Choroid plexus epithelial cell (primary cell): ENCODE results near the gene ZNF330.

Source experiments
- DNase-seq: peaks from one replicate; pipeline ENCODE4 v3.0.0-alpha.2; 2010; ENCODE audit warnings: low read depth
- H3K4me3 ChIP-seq: 2 replicates; pipeline ENCODE4 v1.5.1; 2011; ENCODE audit warnings: low read depth, mild to moderate bottlenecking, control low read depth, low read length, moderate library complexity
- TF ChIP-seq, protein P1 (sequence below): conservative IDR thresholded peaks from 2 replicates; pipeline ENCODE4 v1.5.1; 2011; ENCODE audit warnings: low read depth, mild to moderate bottlenecking, control low read depth, inconsistent platforms, low read length, moderate library complexity

ZNF330 gene

DNA sequence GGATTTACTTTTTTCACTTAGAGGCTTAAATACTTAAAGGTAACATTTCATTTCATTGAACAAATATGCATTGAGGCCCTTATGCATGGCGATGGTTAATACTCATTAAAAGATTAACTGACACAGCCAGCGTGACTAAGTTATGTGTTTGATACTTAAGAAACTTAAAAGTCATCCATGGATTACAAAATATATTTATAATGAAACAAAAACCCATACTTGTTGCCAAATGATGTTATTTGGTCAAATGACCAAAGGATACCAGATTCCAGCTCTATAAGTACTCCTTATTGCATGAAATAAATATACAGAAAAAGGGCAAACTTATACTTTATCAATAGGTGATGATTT is 26.7 kb downstream of the ZNF330 start:
- TF ChIP-seq, protein P1, sequence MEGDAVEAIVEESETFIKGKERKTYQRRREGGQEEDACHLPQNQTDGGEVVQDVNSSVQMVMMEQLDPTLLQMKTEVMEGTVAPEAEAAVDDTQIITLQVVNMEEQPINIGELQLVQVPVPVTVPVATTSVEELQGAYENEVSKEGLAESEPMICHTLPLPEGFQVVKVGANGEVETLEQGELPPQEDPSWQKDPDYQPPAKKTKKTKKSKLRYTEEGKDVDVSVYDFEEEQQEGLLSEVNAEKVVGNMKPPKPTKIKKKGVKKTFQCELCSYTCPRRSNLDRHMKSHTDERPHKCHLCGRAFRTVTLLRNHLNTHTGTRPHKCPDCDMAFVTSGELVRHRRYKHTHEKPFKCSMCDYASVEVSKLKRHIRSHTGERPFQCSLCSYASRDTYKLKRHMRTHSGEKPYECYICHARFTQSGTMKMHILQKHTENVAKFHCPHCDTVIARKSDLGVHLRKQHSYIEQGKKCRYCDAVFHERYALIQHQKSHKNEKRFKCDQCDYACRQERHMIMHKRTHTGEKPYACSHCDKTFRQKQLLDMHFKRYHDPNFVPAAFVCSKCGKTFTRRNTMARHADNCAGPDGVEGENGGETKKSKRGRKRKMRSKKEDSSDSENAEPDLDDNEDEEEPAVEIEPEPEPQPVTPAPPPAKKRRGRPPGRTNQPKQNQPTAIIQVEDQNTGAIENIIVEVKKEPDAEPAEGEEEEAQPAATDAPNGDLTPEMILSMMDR, result no peak
- DNase-seq, result no peak
- H3K4me3 ChIP-seq, result no peak overlapping the region

- DNase-seq, result peak; percentile 77
- no peak overlapping the region for H3K4me3 ChIP-seq
- TF ChIP-seq, protein P1, result no peak
These were observed 27.3 kb downstream of the ZNF330 start for GRCh38 chr4:141248029-141248428.

DNA sequence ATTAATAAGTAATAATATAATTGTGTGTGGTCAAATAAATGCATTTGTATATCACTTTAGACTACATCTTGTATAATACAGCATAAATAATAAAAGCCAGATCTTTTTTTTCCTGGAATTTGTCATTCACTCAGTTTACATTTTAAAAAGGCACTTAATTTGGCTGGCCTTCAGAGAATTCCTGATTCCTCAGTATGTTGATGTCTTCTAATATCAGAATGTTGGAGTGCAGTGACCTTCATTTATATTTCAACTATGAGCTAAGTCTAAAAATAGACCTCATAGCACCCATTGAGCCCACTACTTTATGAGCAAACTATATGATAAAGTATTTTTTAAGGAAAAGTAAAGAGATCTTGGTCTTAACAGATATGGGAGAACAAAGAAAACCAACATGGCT is 27.8 kb downstream of the ZNF330 start:
- TF ChIP-seq, protein P1, result no peak
- no peak overlapping the region for H3K4me3 ChIP-seq
- no peak for DNase-seq

DNA sequence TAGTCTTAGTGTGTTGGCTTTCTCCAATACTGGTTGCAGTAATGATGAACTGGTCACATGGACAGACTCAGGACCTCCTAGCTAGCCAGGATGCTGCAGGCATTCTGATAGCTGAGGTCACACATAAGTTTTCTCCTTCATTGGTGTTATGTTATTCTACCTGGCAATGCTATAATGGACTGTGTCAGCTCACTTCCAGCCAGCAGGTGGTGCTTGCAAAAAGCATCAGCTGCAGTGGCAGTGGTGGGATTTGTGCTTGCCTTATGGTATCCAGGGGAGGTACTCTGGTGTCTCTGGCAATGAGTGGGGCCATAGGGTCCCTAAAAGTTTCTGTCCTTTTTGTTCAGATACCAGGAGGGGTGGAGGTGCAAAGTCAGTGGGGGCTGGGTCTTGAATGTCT is 33.6 kb downstream of the ZNF330 start:
- DNase-seq, result no peak
- TF ChIP-seq, protein P1, result peak; percentile 26
- no peak overlapping the region for H3K4me3 ChIP-seq

GRCh38 chr4:141255016-141255415 is 34.3 kb downstream of the ZNF330 start:
- DNase-seq, result no peak
- TF ChIP-seq, protein P1, result no peak
- H3K4me3 ChIP-seq, result no peak overlapping the region

DNA sequence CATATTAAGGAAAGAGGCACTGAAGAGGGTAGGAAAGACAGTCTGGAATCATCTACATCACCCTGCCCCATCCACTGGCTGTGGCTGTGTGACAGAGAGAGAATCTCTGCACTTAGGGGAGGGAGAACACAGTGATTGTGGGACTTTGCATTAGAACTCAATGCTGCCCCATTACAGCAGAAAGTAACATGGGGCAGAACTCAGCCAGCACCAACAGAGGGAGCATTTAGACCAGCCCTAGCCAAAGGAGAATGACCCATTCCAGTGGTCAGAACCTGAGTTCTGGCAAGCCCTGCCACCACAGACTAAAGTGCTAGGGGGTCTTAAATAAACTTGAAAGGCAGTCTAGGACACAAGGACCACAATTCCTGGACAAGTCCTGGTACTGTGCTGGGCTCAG is 37.9 kb downstream of the ZNF330 start:
- H3K4me3 ChIP-seq, result no peak overlapping the region
- TF ChIP-seq, protein P1, result no peak
- DNase-seq, result no peak

- peak; percentile 44 for DNase-seq
- TF ChIP-seq, protein P1, result no peak
- no peak overlapping the region for H3K4me3 ChIP-seq
These were observed 55.1 kb downstream of the ZNF330 start for GRCh38 chr4:141275834-141276233.
